ENCODE measurements around the gene POFUT2.

DNA sequence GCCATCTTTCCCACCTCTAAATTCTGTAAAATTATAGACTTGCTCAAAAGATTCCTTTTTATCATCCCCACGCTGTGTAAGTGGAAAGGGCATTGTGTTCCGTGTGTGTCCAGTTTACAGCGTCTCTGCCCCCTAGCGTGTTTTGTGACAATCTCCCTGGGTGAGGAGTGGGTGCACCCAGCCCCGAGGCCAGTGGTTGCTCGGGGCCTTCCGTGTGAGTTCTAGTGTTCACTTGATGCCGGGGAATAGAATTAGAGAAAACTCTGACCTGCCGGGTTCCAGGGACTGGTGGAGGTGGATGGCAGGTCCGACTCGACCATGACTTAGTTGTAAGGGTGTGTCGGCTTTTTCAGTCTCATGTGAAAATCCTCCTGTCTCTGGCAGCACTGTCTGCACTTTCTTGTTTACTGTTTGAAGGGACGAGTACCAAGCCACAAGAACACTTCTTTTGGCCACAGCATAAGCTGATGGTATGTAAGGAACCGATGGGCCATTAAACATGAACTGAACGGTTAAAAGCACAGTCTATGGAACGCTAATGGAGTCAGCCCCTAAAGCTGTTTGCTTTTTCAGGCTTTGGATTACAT lies 61.9 kb downstream of the POFUT2 start:
- TF ChIP-seq, protein P1, sequence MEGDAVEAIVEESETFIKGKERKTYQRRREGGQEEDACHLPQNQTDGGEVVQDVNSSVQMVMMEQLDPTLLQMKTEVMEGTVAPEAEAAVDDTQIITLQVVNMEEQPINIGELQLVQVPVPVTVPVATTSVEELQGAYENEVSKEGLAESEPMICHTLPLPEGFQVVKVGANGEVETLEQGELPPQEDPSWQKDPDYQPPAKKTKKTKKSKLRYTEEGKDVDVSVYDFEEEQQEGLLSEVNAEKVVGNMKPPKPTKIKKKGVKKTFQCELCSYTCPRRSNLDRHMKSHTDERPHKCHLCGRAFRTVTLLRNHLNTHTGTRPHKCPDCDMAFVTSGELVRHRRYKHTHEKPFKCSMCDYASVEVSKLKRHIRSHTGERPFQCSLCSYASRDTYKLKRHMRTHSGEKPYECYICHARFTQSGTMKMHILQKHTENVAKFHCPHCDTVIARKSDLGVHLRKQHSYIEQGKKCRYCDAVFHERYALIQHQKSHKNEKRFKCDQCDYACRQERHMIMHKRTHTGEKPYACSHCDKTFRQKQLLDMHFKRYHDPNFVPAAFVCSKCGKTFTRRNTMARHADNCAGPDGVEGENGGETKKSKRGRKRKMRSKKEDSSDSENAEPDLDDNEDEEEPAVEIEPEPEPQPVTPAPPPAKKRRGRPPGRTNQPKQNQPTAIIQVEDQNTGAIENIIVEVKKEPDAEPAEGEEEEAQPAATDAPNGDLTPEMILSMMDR (IDR thresholded peaks at IDR 0.05) = no peak
- TF ChIP-seq POLR2AphosphoS5 (IDR thresholded peaks at IDR 0.05) (no peak), POLR2A (IDR thresholded peaks at IDR 0.05) (no peak), EP300 (IDR thresholded peaks at IDR 0.05; ENCODE audit: low read depth) (no peak)
